A549 (cell line): Measurements from ENCODE around the gene CALM3.

Experiments used
- CEBPB ChIP-seq, 2 experiments: fragments of >200 bp in 1 of 2; sonication (Bioruptor Twin) in 1 of 2; formaldehyde crosslinking in 1 of 2; IDR thresholded peaks; 2 replicates each; pipeline ENCODE4 v1.6.1; 2012 to 2016
- CHD2 ChIP-seq: fragments of 150-350 bp; IDR thresholded peaks from 2 replicates; pipeline ENCODE4 v1.6.1; 2014; ENCODE audit warnings: low read length; ENCODE audit not compliant: partially characterized antibody
- CTCF ChIP-seq: fragments of >200 bp; sonication (Bioruptor Twin); formaldehyde crosslinking; IDR thresholded peaks from 3 replicates; pipeline ENCODE4 v1.5.1; 2016
- EP300 ChIP-seq, 2 experiments: fragments of >200 bp; sonication (Bioruptor Twin); formaldehyde crosslinking; IDR thresholded peaks; 2 replicates in 1 of 2; 3 replicates in 1 of 2; pipeline ENCODE4 v1.6.1; 2016 to 2017
- HEYL ChIP-seq: fragments of 250-450 bp; sonication (Bioruptor Pico); IDR thresholded peaks from 2 replicates; pipeline ENCODE4 v1.8.0; 2021; ENCODE audit warnings: mild to moderate bottlenecking, moderate library complexity
- JUN ChIP-seq, 2 experiments: fragments of >200 bp; sonication (Bioruptor Twin); formaldehyde crosslinking; IDR thresholded peaks; 2 replicates in 1 of 2; 3 replicates in 1 of 2; pipeline ENCODE4 v1.6.1; 2016 to 2017
- MAX ChIP-seq: IDR thresholded peaks from 2 replicates; pipeline ENCODE4 v1.6.1; 2012
- POLR2A ChIP-seq: IDR thresholded peaks from 2 replicates; pipeline ENCODE4 v1.6.1; 2012; ENCODE audit warnings: mild to moderate bottlenecking, low read length
- POLR2AphosphoS2 ChIP-seq: conservative IDR thresholded peaks from 2 replicates; pipeline ENCODE4 v1.6.1; 2012; ENCODE audit warnings: low read length, improper control_type of control experiment, inconsistent platforms
- RAD21 ChIP-seq, 2 experiments: fragments of >200 bp in 1 of 2; sonication (Bioruptor Twin) in 1 of 2; formaldehyde crosslinking in 1 of 2; IDR thresholded peaks in 1 of 2; conservative IDR thresholded peaks in 1 of 2; 2 replicates in 1 of 2; 3 replicates in 1 of 2; pipeline ENCODE4 v1.6.1; 2012 to 2018; ENCODE audit warnings: inconsistent platforms in 1 of 2
- RFX5 ChIP-seq: fragments of 450-650 bp; IDR thresholded peaks from 2 replicates; pipeline ENCODE4 v1.7.1; 2014; ENCODE audit warnings: antibody characterized with exemption, mild to moderate bottlenecking, moderate library complexity
- USF2 ChIP-seq: fragments of 450-650 bp; IDR thresholded peaks from 2 replicates; pipeline ENCODE4 v1.6.1; 2014; ENCODE audit warnings: antibody characterized with exemption

- no peak for TF ChIP-seq JUN (IDR thresholded peaks at IDR 0.05)
- TF ChIP-seq USF2 = no peak
- TF ChIP-seq EP300 (IDR thresholded peaks at IDR 0.05) = no peak
- no peak for TF ChIP-seq RFX5
- TF ChIP-seq POLR2AphosphoS2 = no peak
- TF ChIP-seq POLR2A = no peak
- no peak for TF ChIP-seq CEBPB (IDR thresholded peaks at IDR 0.05)
- TF ChIP-seq RAD21 (conservative IDR thresholded peaks at IDR 0.05 in 1 of 2, IDR thresholded peaks at IDR 0.05 in 1 of 2) = no peak
- TF ChIP-seq HEYL (CRISPR knock-in tag) = no peak
- no peak for TF ChIP-seq MAX
- no peak for TF ChIP-seq CHD2
- TF ChIP-seq CTCF = no peak
Observed at GRCh38 chr19:46621191-46622117, 20.3 kb downstream of the CALM3 start.
